Stimulated activated CD8-positive, alpha-beta memory T cell treated with anti-CD3 and anti-CD28 coated beads, Interleukin-7, amount 100 ng/mL, for 1 hour (primary cell): ENCODE data around the gene ABCC2.

Source experiments
- DNase-seq, 2 donors: peaks; one replicate each; pipeline ENCODE4 v3.0.0-alpha.2; 2020; ENCODE audit warnings: low read depth in 2 of 2

Gene ABCC2

GRCh38 chr10:99770408-99771045, 11.9 kb upstream of the ABCC2 start:
- DNase-seq, result no peak

GRCh38 chr10:99775850-99776249, 6.6 kb upstream of the ABCC2 start:
- DNase-seq, result no peak

- no peak for DNase-seq
Observed at GRCh38 chr10:99777918-99778714, 4.3 kb upstream of the ABCC2 start.

GRCh38 chr10:99779335-99779734, 3.1 kb upstream of the ABCC2 start:
- DNase-seq, result no peak

DNA sequence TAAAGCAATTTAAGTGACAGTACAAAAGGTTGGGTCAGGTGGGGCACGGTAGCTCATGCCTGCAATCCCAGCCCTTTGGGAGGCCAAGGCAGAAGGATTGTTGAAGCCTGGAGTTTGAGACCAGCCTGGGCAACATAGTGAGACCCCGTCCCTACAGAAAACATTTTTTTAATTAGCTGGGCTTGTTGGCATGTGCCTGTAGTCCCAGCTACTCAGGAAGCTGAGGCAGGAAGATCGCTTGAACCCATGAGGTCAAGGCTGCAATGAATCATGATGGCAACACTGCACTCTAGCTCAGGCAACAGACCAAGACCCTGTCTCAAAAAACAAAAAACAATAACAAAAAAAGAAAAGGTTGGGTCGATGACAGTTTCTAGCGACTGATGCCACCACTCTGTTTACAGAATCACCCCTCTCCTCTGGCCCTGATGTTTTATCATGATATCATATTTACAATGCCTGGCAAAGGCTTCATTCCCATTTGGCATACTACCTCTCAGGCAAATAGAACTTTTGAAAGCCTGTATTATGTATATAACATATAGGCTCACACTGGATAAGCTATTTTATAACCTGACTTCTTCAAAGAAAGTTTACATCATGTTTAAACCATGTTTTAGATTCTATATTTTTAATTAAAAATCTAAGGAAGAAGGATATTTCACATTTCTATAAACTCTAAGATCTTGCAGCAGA, 558 bp upstream of the ABCC2 start:
- DNase-seq, result no peak

DNA sequence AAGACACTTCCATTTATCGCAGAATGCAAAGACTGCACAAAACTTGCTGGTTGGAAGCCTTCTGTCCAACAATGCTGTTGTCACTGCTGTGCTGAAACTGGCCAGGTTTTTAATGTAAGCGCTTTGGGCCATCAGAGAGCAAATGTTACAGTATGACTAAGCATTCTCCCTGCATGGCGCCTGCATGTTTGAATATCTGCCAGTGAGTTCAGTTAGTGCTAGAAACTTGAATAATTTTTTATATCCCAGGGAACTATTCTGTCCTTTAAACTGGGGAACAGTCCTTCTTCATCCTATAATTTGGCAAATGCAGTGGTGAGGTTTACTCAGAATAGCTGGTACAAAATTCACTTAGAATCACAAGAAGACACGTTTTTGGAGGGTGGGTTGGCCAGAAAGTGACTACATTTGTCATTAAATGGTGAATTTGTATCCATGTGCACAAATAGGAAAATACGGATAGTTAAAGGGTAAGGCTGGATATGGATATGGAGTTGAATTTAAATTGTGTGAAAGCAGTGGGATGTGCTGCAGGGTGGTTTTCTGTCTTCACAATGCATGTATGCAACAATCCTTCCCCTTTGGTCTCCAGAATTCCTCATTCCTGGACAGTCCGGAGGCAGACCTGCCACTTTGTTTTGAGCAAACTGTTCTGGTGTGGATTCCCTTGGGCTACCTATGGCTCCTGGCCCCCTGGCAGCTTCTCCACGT, 1.7 kb downstream of the ABCC2 start:
- no peak for DNase-seq

GRCh38 chr10:99784727-99785441, 2.4 kb downstream of the ABCC2 start:
- DNase-seq, result no peak

GRCh38 chr10:99785646-99786045, 3.2 kb downstream of the ABCC2 start:
- DNase-seq, result no peak

GRCh38 chr10:99787311-99787710, 4.9 kb downstream of the ABCC2 start:
- no peak for DNase-seq

- DNase-seq, result no peak
Observed at GRCh38 chr10:99787782-99788445, 5.5 kb downstream of the ABCC2 start.

GRCh38 chr10:99788598-99789256, 6.3 kb downstream of the ABCC2 start:
- no peak for DNase-seq

DNA sequence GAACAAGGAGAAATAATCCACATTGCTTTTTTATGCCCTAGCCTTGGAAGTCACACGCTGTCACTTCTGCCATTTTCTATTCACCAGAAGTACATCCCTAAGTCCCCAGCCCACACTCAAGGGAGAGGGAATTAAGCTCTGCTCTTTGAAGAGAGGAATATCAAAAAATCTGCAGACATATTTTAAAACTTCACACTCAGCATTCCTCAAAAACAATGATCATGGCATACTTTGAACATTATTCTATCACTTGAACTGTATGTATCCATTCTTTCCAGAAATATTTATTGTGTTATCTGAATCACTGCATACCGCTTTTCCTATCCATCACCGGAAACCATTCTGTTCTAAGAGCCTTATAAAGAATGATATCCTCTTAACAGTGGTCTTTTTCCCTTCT, 9.4 kb downstream of the ABCC2 start:
- no peak for DNase-seq

DNA sequence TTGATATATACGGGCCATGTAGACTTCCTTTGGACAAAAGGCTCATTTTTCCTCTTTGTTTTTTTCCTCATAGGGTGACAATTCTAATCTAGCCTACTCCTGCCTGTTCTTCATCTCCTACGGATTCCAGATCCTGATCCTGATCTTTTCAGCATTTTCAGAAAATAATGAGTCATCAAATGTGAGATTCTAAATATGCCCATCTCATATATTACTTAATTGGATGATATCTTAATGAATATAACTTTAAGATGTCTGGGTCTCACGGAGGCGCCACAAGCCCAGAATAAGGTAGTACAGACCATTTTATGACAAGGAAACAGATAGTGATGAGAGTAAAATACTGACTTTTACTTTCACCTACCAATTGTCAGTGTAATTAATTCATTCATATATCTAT, 11.4 kb downstream of the ABCC2 start:
- DNase-seq, result no peak

DNA sequence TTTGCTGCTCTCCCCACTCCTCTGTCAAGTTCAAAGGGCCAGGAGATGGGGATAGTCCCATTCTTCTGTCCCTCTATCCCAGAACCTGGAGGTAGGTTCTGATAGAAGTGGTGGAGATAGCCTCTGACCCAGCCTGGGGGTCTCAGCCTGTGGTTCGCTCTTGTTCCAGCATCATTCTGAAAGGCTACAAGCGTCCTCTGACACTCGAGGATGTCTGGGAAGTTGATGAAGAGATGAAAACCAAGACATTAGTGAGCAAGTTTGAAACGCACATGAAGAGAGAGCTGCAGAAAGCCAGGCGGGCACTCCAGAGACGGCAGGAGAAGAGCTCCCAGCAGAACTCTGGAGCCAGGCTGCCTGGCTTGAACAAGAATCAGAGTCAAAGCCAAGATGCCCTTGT, 14.5 kb downstream of the ABCC2 start:
- DNase-seq, result no peak

DNA sequence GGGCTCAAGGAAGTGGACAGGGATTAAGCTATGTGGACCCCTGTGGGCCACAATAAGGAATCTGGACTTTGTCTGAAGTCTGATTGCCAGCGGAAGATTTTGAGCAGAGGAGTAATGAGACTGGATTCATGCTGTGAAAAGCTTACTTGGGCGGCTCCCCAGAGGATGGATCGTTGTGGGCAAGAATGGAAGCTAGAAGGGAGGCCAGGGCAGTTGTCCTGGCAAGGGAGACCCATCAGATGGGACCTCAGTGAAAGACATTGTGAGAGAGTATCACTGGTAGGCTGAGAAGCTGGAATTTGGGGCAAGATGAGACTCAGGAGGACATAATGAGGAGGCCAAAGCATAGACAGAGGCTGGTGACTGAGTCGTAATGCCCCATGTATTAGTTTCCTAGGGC, 15.6 kb downstream of the ABCC2 start:
- DNase-seq, result no peak

DNA sequence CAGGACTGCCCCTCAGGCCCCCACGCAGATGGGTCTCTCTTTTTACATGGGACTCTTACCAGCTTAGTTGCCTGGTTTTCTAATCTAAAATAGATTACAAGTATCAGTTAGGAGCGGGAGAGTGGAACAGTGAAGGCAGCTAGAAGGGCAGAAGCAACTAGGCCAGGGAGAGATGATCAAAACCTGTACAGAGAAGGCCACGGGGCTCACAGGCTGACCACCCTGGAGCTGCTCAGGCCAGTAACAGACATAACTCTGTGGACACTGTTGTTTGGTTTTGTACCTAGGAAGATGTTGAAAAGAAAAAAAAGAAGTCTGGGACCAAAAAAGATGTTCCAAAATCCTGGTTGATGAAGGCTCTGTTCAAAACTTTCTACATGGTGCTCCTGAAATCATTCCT, 16.5 kb downstream of the ABCC2 start:
- DNase-seq, result no peak

- DNase-seq, result no peak
Observed at GRCh38 chr10:99799613-99800012, 17.2 kb downstream of the ABCC2 start.

DNA sequence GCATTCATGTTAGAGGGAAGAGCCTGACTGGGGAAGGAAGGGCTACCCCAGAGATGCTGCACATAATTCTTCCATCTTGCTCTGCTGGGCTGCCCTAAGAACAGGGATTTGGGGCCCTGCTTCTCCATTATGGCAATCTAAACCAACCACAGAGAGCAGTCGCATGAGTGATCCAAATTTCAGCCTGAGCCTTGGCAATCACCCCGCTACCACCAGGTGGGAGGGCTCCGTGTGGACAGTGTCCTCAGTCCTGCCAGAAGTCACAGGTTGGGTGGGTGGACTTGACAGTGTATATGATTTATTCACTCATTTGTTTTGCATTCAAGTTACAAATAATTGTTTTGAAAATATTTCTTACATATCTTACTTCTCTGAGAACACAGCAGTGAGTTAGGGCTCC, 22.0 kb downstream of the ABCC2 start:
- no peak for DNase-seq

DNA sequence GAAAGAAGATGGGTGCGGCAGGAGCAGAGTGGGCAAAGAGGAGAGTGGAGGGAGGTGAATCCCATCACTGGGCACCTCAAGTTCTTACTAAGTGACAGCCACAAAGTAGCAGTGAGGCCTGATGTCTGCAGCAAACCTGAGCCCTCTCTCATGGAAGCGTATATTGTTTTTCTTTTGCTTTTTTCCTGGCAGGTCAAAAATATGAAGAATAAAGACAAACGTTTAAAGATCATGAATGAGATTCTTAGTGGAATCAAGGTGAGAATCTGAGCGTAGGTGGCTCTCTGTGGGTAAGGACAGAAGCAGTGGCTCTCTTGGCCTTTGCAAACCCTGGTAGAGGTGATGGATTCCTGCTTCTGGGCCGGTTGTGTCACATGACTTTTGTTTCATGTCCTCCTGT, 22.8 kb downstream of the ABCC2 start:
- no peak for DNase-seq

DNA sequence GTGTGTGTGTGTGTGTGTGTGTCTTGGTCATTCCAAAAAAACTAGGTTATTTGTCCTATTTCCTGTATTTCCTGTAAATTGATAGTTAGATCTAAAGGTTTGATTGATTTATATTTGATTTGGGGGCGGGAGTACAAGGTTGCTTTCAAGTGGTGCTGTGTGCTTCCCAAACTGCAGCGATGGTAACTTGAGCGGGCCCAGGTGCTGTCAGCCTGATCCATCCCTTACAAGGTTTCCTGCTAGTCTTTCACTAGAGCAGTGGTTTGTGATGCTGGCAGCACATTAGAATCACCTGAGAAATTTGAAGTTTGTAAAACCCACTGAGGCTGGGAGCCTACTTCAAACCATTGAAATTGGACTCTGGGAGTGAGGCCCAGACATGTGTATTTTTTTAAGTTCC, 23.7 kb downstream of the ABCC2 start:
- DNase-seq, result no peak

- no peak for DNase-seq
Observed at GRCh38 chr10:99807786-99808185, 25.3 kb downstream of the ABCC2 start.
